ENCODE results near the gene FGF2. TPM values are rescaled to one million over a fixed set of nuclear protein-coding genes. Genes with fewer than 3 reads are reported as not detected.
"Not testable (repeated sequence)": the region's sequence is repeated elsewhere in the genome, so short reads cannot be mapped to it uniquely, and the experiment has no call there.

The FGF2 gene
- total and polyA plus RNA-seq, 8 donors: 0.29 to 47.3 (median 6.4) TPM

GRCh38 chr4:122865425-122865824, 38.8 kb downstream of the FGF2 start:
- intact Hi-C loops (cut with DNase I; ENCODE audit: low total_unique reads): no loop called here
- no peaks in the 10 kb centered on the region for H3K9me3 ChIP-seq
- no peaks in the 10 kb centered on the region for H3K27me3 ChIP-seq
- H3K4me1 ChIP-seq: peaks cover 0 to 14% (median 0%) of the 10 kb centered on the region in 4 donors
- WGBS, 5 donors: 77 to 85% (median 80%) methylated on average over 4 of the region's 4 CpGs
- H3K36me3 ChIP-seq: no peaks in the 10 kb centered on the region
- DNase-seq: no peak
- no peak for TF ChIP-seq POLR2A (IDR thresholded peaks at IDR 0.05)
- H3K27ac ChIP-seq: no peak overlapping the region
- no peak overlapping the region for H3K4me3 ChIP-seq

DNA sequence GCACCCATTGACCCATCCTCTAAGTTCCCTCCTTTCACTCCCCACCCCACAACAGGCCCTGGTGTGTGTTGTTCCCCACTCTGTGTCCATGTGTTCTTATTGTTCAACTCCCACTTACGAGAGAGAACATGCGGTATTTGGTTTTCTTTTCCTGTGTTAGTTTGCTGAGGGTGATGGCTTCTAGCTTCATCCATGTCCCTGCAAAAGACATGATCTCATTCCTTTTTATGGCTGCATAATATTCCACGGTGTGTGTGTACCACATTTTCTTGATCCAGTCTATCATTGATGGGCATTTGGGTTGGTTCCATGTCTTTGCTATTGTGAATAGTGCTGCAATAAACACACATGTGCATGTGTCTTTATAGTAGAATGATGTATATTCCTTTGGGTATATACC, 41.6 kb downstream of the FGF2 start:
- H3K27ac ChIP-seq; H3K4me1 ChIP-seq; H3K27me3 ChIP-seq; H3K9me3 ChIP-seq; H3K36me3 ChIP-seq; H3K4me3 ChIP-seq; intact Hi-C loops (cut with DNase I; ENCODE audit: low total_unique reads); DNase-seq: not testable (repeated sequence)
- WGBS, 5 donors: 93 to 97% (median 94%) methylated on average over 3 of the region's 3 CpGs

DNA sequence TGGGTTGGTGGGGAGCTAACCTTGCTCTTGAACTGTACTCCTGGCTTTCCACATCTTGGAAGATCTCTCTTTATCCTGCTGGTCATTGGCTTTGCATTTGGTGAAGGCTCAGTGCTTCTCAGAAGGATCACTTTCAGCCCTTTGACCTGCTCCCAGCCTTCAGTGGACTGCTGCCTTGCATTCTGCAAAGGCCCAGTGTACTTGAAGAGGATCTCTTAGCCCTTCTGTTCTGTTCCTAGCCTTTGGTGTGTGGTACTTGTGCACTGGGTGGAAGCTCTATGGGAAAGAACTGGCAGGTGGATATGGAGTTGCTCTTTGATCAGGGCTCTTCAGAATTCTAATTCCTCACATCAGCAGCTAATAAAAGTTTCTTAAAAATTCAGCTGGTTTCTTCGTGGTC, 46.5 kb downstream of the FGF2 start:
- TF ChIP-seq POLR2A (IDR thresholded peaks at IDR 0.05) (no peak), EP300 (IDR thresholded peaks at IDR 0.05) (no peak)
- TF ChIP-seq, protein P1, sequence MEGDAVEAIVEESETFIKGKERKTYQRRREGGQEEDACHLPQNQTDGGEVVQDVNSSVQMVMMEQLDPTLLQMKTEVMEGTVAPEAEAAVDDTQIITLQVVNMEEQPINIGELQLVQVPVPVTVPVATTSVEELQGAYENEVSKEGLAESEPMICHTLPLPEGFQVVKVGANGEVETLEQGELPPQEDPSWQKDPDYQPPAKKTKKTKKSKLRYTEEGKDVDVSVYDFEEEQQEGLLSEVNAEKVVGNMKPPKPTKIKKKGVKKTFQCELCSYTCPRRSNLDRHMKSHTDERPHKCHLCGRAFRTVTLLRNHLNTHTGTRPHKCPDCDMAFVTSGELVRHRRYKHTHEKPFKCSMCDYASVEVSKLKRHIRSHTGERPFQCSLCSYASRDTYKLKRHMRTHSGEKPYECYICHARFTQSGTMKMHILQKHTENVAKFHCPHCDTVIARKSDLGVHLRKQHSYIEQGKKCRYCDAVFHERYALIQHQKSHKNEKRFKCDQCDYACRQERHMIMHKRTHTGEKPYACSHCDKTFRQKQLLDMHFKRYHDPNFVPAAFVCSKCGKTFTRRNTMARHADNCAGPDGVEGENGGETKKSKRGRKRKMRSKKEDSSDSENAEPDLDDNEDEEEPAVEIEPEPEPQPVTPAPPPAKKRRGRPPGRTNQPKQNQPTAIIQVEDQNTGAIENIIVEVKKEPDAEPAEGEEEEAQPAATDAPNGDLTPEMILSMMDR (IDR thresholded peaks at IDR 0.05): no peak
- WGBS, 5 donors: 70 to 91% (median 85%) methylated on average over 1 of the region's 1 CpG

DNA sequence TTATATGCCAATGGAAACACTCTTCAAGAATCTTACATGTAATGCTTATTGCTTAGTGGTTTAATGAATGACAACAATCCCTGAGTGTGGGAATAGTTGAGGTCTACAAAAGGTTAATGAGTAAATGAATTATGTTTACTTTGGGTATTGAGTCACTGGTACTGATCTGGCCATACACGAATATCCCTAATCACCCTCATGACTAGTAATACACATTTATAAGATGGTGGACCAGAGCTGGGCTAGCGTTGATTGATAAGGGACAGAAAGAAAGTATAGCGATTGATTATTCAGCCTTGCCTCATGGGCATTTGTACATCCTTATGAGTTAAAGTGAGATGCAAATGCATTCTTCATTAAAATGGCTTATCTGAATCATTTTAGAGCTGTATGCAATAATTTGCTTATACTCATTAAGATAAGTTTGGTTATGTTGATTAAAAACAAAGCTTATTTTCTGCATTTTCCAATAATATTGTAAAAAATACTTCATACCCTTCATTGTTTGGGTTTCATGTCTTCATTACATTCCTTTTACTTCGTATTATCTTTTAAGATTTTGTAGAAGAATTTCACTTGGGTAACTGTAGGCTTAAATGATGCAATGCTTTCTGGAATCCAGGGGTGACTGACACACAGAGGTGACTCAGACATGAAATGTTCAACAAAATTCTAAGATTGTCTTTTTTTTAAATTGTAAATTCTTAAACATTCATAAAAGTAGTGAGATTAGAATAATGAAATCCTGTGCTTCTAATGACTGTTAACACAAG, 47.4 kb downstream of the FGF2 start:
- Histone ChIP-seq H3K27me3 (no peaks in the 10 kb centered on the region), H3K27ac (no peak overlapping the region), H3K4me3 (no peak overlapping the region), H3K4me1 (peaks cover 0 to 10% (median 3%) of the 10 kb centered on the region in 4 donors), H3K36me3 (peaks cover 0 to 9% (median 0%) of the 10 kb centered on the region in 4 donors), H3K9me3 (no peaks in the 10 kb centered on the region)
- intact Hi-C loops (cut with DNase I; ENCODE audit: low total_unique reads): no loop called here
- TF ChIP-seq, protein P1 (IDR thresholded peaks at IDR 0.05): no peak
- no peak for TF ChIP-seq POLR2A (IDR thresholded peaks at IDR 0.05)
- TF ChIP-seq EP300 (IDR thresholded peaks at IDR 0.05): no peak
- TF ChIP-seq POLR2AphosphoS5 (IDR thresholded peaks at IDR 0.05): no peak
- no peak for DNase-seq
- 67 to 71% (median 70%) methylated on average over 4 of the region's 4 CpGs for WGBS, 5 donors

More for the DNA sequence above, 46.5 kb downstream of the FGF2 start:
- H3K36me3 ChIP-seq: peaks cover 0 to 9% (median 0%) of the 10 kb centered on the region in 4 donors
- peaks cover 0 to 10% (median 3%) of the 10 kb centered on the region in 4 donors for H3K4me1 ChIP-seq
- H3K9me3 ChIP-seq: no peaks in the 10 kb centered on the region
- H3K4me3 ChIP-seq: no peak overlapping the region
- no peak overlapping the region for H3K27ac ChIP-seq
- no peaks in the 10 kb centered on the region for H3K27me3 ChIP-seq
- no peak for DNase-seq
- intact Hi-C loops (cut with DNase I; ENCODE audit: low total_unique reads): no loop called here

- 75 to 87% (median 80%) methylated on average over 5 of the region's 5 CpGs for WGBS, 5 donors
- TF ChIP-seq POLR2AphosphoS5 (IDR thresholded peaks at IDR 0.05): no peak
- TF ChIP-seq EP300 (IDR thresholded peaks at IDR 0.05): no peak
- TF ChIP-seq, protein P1 (IDR thresholded peaks at IDR 0.05): no peak
- no peak for TF ChIP-seq POLR2A (IDR thresholded peaks at IDR 0.05)
- peaks cover 0 to 8% (median 2%) of the 10 kb centered on the region in 4 donors for H3K9me3 ChIP-seq
- H3K4me1 ChIP-seq: peaks cover 0 to 10% (median 3%) of the 10 kb centered on the region in 4 donors
- DNase-seq: no peak
- no peaks in the 10 kb centered on the region for H3K27me3 ChIP-seq
- peaks cover 0 to 16% (median 4%) of the 10 kb centered on the region in 4 donors for H3K36me3 ChIP-seq
- H3K27ac ChIP-seq: no peak overlapping the region
- no peak overlapping the region for H3K4me3 ChIP-seq
- intact Hi-C loops (cut with DNase I; ENCODE audit: low total_unique reads): no loop called here
Measured at GRCh38 chr4:122875949-122876348, 49.3 kb downstream of the FGF2 start.
